Bladder microvascular endothelial cell (primary cell): ENCODE data around the gene PCAT6. TPM values are rescaled to one million over a fixed set of nuclear protein-coding genes. Genes with fewer than 3 reads are reported as not detected.

Experiments
- total RNA-seq: library from RNA; depleted of rRNA; stranded (reverse); fragments of >200 nt; gene quantifications from 2 replicates; pipeline ENCODE4 v1.2.3, GENCODE V29; 2014

The PCAT6 gene
- total RNA-seq, result not detected in 2 replicates

GRCh38 chr1:202810615-202811295, at the start of gene PCAT6:
Gene PCAT6, plus strand, starts transcription at chr1:202810954.

DNA sequence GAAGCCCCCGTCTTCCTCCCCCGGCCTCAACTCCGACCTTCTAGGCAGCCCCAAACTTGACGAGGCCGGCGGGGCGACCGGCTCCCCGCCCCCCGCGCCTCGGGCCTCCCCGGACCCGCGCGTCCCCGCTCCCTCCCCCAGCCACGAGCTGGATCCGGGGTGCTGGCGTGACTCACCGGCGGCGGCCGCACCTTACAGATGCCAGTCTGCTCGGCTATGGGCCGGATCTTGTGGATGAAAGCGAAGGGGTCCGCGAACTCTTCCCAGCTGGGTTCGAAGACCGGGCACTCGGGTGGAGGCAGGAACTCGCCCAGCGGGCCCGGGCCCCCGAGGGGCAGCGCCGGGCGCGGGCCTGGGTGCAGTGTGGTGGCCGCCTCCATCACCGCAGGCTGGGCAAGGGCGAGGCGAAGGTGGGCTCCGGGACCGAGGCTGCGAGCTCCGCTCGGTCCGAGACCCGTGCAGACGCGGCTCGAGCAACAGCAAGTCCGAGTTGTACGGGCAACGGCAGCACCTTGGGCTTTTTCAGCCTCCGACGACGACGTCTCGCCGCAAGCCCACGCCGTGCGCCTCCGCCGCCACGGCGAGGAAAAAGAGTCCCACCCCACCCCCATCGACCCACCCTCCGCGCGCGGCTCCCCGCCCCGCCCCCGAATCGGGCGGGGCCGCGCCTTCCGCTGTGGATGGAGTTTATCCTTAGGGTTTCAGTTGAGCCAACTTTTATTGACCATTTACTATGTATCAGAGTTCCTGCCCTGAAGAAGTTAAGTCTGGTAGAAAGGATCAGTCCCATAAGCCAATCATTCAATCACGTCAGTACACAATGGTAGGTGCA, 2.6 kb upstream of the PCAT6 start, which contains the start of gene KDM5B:
TSS of gene KDM5B (minus strand) at position 496 of the 832 bp plus-strand sequence. CDS start at position 380, 116 bp downstream.

Other genes with a start within 250 kb of the PCAT6 start
- not detected in 2 replicates for gene SYT2, start 100.5 kb upstream of the PCAT6 start, total RNA-seq
- gene KDM5B, start 2.5 kb upstream of the PCAT6 start, total RNA-seq, result 37.4 and 103 TPM in 2 replicates
- 7.4 and 11.0 TPM in 2 replicates for gene RABIF, start 78.2 kb downstream of the PCAT6 start, total RNA-seq
- gene KLHL12, start 116.3 kb downstream of the PCAT6 start, total RNA-seq, result 22.7 and 33.5 TPM in 2 replicates
- gene ADIPOR1, start 147.4 kb downstream of the PCAT6 start, total RNA-seq, result 77.7 and 180 TPM in 2 replicates
- 23.3 and 43.7 TPM in 2 replicates for gene CYB5R1, start 156.3 kb downstream of the PCAT6 start, total RNA-seq
- 72.5 and 90.2 TPM in 2 replicates for gene TMEM183A, start 196.4 kb downstream of the PCAT6 start, total RNA-seq
- gene PPFIA4, start 215.5 kb downstream of the PCAT6 start, total RNA-seq, result under 0.01 and 0.25 TPM in 2 replicates